HEK293T (cell line): ENCODE measurements around the gene PLCH2.

ENCODE experiments used
- ELF4 ChIP-seq: fragments of 450-650 bp; IDR thresholded peaks from 2 replicates; pipeline ENCODE4 v1.6.1; 2017; ENCODE audit warnings: antibody characterized with exemption
- FOXM1 ChIP-seq: fragments of 450-650 bp; IDR thresholded peaks from 2 replicates; pipeline ENCODE4 v1.6.1; 2017; ENCODE audit warnings: mild to moderate bottlenecking, borderline replicate concordance
- L3MBTL2 ChIP-seq: fragments of 450-650 bp; conservative IDR thresholded peaks from 2 replicates; pipeline ENCODE4 v1.6.1; 2016; ENCODE audit warnings: mild to moderate bottlenecking
- NFRKB ChIP-seq: fragments of 450-650 bp; IDR thresholded peaks from 2 replicates; pipeline ENCODE4 v1.6.1; 2016; ENCODE audit warnings: mild to moderate bottlenecking, moderate library complexity
- ZNF384 ChIP-seq: fragments of 450-650 bp; IDR thresholded peaks from 2 replicates; pipeline ENCODE4 v1.6.1; 2016

DNA sequence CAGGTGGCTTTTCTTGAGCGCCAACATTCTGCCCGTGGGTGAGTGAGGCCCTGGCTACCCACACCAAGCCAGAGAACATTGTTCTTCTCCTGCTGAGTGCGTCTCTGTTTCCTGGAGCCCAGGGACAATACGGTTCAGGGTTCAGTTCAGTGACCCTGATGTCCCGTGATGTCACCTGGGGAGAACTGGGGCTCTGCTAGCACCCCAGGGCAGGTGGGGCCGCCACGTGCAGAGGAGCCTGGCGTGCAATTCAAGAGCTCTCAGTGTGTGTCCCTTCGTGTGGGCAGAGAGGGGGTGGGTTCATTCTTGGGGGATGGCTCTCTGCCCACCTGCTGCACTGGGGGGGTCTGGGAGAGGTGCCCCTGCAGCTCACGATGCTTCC, 45.5 kb upstream of the PLCH2 start:
- TF ChIP-seq ELF4 (no peak), NFRKB (no peak), L3MBTL2 (no peak), ZNF384 (no peak), FOXM1 (no peak)
